ENCODE data around the gene RINL.

- TF ChIP-seq EZH2 (IDR thresholded peaks at IDR 0.05; ENCODE audit: low read length), result no peak
- TF ChIP-seq CTCF (optimal IDR thresholded peaks at IDR 0.05 in 1 of 3, IDR thresholded peaks at IDR 0.05 in 1 of 3, conservative IDR thresholded peaks at IDR 0.05 in 1 of 3; ENCODE audit: extremely low read depth in 1 of 3, insufficient read depth in 2 of 3, low read length in 3 of 3), result no peak
Observed at GRCh38 chr19:38911388-38912001, 33.4 kb upstream of the RINL start.
